A549 (cell line): ENCODE measurements around the gene MCOLN1. TPM values are rescaled to one million over a fixed set of nuclear protein-coding genes. Genes with fewer than 3 reads are reported as not detected.

Experiments
- ATAC-seq, 2 experiments: fragments of 200-7000 bp in 1 of 2; fragments of >200 bp in 1 of 2; cut with Nextera tagmentation in 1 of 2; cut with Tn5 transposase in 1 of 2; 3 replicates each; pipeline versions ENCODE4 v1.8.0 to v1.9.1; 2018 to 2020; ENCODE audit warnings: mild to moderate bottlenecking in 1 of 2, moderate library complexity in 1 of 2
- CTCF ChIA-PET: fragments of 300-600 bp; sonication (Branson Sonifier 250); formaldehyde crosslinking; extraction: SDS; loops from one replicate; lab custom pipeline; 2021; ENCODE audit warnings: antibody characterized with exemption, inconsistent platforms; lab: Yijun Ruan, JAX
- POLR2A ChIA-PET: fragments of 350-600 bp; formaldehyde crosslinking; extraction: SDS; loops from one replicate; lab custom pipeline; 2021; ENCODE audit warnings: antibody characterized with exemption, inconsistent platforms; lab: Yijun Ruan, JAX
- DNase-seq, 2 experiments: peaks; one replicate each; pipeline versions ENCODE4 v3.0.0 to v3.0.0-alpha.2; 2011 to 2016; ENCODE audit warnings: low read depth in 1 of 2, low spot score in 1 of 2
- FAIRE-seq: peaks from 2 replicates; lab custom pipeline; 2011; peaks lifted over from hg19 to GRCh38; lab: Jason Lieb, UNC
- H3K27ac ChIP-seq, 2 experiments: fragments of >200 bp; sonication (Bioruptor Twin); formaldehyde crosslinking; 3 replicates each; pipeline ENCODE4 v1.5.1; 2016 to 2017
- H3K4me1 ChIP-seq: fragments of >200 bp; sonication (Bioruptor Twin); formaldehyde crosslinking; 3 replicates; pipeline ENCODE4 v1.6.1; 2016
- H3K4me2 ChIP-seq: fragments of >200 bp; sonication (Bioruptor Twin); formaldehyde crosslinking; 3 replicates; pipeline ENCODE4 v1.6.1; 2016
- H3K4me3 ChIP-seq: fragments of >200 bp; sonication (Bioruptor Twin); formaldehyde crosslinking; 3 replicates; pipeline ENCODE4 v1.5.1; 2016
- H3K9me3 ChIP-seq: fragments of >200 bp; sonication (Bioruptor Twin); formaldehyde crosslinking; 3 replicates; pipeline ENCODE4 v1.6.1; 2016
- BHLHE40 ChIP-seq: IDR thresholded peaks from 2 replicates; pipeline ENCODE4 v1.6.1; 2012; ENCODE audit warnings: low read depth, low read length, inconsistent platforms
- CBX2 ChIP-seq: fragments of 200-600 bp; sonication (generic); IDR thresholded peaks from 2 replicates; pipeline ENCODE4 v1.6.1; 2016; ENCODE audit warnings: low read depth, mild to moderate bottlenecking, borderline replicate concordance
- CBX8 ChIP-seq: fragments of 200-600 bp; sonication (generic); IDR thresholded peaks from 2 replicates; pipeline ENCODE4 v1.6.1; 2016
- CHD2 ChIP-seq: fragments of 150-350 bp; IDR thresholded peaks from 2 replicates; pipeline ENCODE4 v1.6.1; 2014; ENCODE audit warnings: low read length; ENCODE audit not compliant: partially characterized antibody
- CHD4 ChIP-seq: fragments of 200-600 bp; sonication (generic); IDR thresholded peaks from 2 replicates; pipeline ENCODE4 v1.6.1; 2016; ENCODE audit warnings: antibody characterized with exemption, mild to moderate bottlenecking, borderline replicate concordance
- HDAC2 ChIP-seq: fragments of 200-600 bp; sonication (generic); IDR thresholded peaks from 2 replicates; pipeline ENCODE4 v1.6.1; 2016
- HEYL ChIP-seq: fragments of 250-450 bp; sonication (Bioruptor Pico); IDR thresholded peaks from 2 replicates; pipeline ENCODE4 v1.8.0; 2021; ENCODE audit warnings: mild to moderate bottlenecking, moderate library complexity
- HOXA7 ChIP-seq: fragments of 250-450 bp; sonication (Bioruptor Pico); IDR thresholded peaks from 2 replicates; pipeline ENCODE4 v1.5.0; 2020; ENCODE audit warnings: mild to moderate bottlenecking, moderate library complexity
- JUNB ChIP-seq: fragments of >200 bp; sonication (Bioruptor Twin); formaldehyde crosslinking; IDR thresholded peaks from 2 replicates; pipeline ENCODE4 v1.6.1; 2016
- NPAS2 ChIP-seq: fragments of 250-450 bp; sonication (Bioruptor Pico); IDR thresholded peaks from 2 replicates; pipeline ENCODE4 v1.8.0; 2022; ENCODE audit warnings: mild to moderate bottlenecking, moderate library complexity, borderline replicate concordance
- ZC3H11A ChIP-seq: fragments of 450-650 bp; IDR thresholded peaks from 2 replicates; pipeline ENCODE4 v1.6.1; 2014; ENCODE audit warnings: antibody characterized with exemption, mild to moderate bottlenecking
- ZSCAN20 ChIP-seq: fragments of 250-450 bp; sonication (Bioruptor Pico); IDR thresholded peaks from 2 replicates; pipeline ENCODE4 v1.8.0; 2022; ENCODE audit warnings: mild to moderate bottlenecking, moderate library complexity
- WGBS: methylation state at CpG from one replicate; pipeline ENCODE4 v1.1.6; 2017; ENCODE audit errors: missing lambda C conversion rate; 5-methylcytosine and 5-hydroxymethylcytosine counted together
- polyA plus RNA-seq, 4 experiments: library from polyadenylated mRNA; depleted of rRNA in 3 of 4; stranded (reverse); fragments of >200 nt; fragmentation: RNase III in 1 of 4; extraction: RNeasy Plus Mini Kit Qiagen cat#74134 plus additional on column Dnase treatment in 1 of 4; gene quantifications; 2 replicates in 3 of 4; 3 replicates in 1 of 4; pipeline ENCODE4 v1.2.3, GENCODE V29; 2011 to 2017
- TF ChIP-seq, protein P1 (sequence below): fragments of 450-650 bp; IDR thresholded peaks from 2 replicates; pipeline ENCODE4 v1.6.1; 2014; ENCODE audit warnings: antibody characterized with exemption
- TF ChIP-seq, protein P2 (sequence below): IDR thresholded peaks from 2 replicates; pipeline ENCODE4 v1.6.1; 2012
- TF ChIP-seq, protein P3 (sequence below): IDR thresholded peaks from 2 replicates; pipeline ENCODE4 v1.6.1; 2012; ENCODE audit warnings: low read depth, borderline replicate concordance
- TF ChIP-seq, protein P4 (sequence below): fragments of >200 bp; sonication (Bioruptor Twin); formaldehyde crosslinking; IDR thresholded peaks from 3 replicates; pipeline ENCODE4 v1.6.1; 2016
- TF ChIP-seq, protein P5 (sequence below): fragments of 250-450 bp; sonication (Bioruptor Pico); IDR thresholded peaks from 2 replicates; pipeline ENCODE4 v1.5.0; 2020; ENCODE audit warnings: low read depth, mild to moderate bottlenecking, moderate library complexity
- TF ChIP-seq, protein P6 (sequence below): fragments of 200-600 bp; sonication (generic); IDR thresholded peaks from 2 replicates; pipeline ENCODE4 v1.6.1; 2016; ENCODE audit warnings: antibody characterized with exemption, mild to moderate bottlenecking, moderate library complexity

MCOLN1 gene
- polyA plus RNA-seq, 2 of the 4 experiments (the other 2 are of a cell fraction) = 13.1 to 13.4 TPM

DNA sequence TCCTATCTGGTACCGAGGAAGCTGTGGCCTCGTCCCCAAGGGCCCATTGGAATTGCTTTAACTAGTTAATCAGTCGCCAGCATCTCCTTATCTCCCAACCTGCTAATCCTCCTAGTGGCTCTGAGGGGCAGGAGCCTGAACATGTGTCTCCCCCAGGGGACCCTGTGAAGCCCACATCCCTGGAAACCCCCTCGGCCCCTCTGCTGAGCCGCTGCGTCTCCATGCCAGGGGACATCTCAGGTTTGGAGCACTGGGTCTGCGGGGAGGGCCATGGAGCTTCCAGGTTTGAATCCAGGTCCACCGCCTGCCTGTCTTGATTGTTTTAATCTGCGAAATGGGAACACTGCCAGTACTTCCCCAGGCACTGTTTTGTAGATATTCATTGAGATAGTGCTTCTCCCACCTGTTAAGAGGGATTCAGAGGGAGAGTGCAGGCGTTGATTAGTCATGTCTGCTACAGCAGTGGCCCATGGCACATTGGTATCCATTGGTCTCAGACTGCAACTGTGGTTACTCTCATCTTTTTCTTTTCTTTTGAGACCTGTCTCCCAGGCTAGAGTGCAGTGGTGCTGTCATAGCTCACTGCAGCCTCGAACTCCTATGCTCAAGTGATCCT lies 19.5 kb downstream of the MCOLN1 start (continued):
- TF ChIP-seq, protein P1, sequence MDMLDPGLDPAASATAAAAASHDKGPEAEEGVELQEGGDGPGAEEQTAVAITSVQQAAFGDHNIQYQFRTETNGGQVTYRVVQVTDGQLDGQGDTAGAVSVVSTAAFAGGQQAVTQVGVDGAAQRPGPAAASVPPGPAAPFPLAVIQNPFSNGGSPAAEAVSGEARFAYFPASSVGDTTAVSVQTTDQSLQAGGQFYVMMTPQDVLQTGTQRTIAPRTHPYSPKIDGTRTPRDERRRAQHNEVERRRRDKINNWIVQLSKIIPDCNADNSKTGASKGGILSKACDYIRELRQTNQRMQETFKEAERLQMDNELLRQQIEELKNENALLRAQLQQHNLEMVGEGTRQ = no peak

DNA sequence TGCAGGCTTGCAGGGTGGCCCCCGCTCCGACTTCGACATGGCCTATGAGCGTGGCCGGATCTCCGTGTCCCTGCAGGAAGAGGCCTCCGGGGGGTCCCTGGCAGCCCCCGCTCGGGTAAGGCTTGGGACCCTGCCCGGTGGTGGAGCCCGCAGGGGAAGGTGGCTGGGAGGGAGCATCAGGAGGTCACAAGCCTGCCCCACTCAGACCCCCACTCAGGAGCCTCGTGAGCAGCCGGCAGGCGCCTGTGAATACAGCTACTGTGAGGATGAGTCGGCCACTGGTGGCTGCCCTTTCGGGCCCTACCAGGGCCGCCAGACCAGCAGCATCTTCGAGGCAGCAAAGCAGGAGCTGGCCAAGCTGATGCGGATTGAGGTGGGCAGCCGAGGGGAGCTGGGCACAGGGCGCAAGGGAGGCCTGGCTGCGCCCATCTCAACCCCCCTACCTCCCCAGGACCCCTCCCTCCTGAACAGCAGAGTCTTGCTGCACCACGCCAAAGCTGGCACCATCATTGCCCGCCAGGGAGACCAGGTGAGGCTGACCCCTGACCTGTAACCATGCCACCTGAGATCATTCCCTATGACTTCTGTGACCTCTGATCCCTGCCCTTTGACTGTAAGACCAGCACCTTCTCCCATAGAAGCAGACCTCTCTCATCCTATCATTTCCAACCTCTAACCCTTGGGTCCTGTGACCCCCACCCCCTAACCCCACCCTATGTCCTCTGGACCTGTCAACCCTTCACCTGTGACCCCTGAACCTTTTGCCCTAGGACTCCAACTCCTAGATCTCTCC lies 20.3 kb downstream of the MCOLN1 start:
- Histone ChIP-seq H3K27ac (no peak overlapping the region), H3K9me3 (no peaks in the 10 kb centered on the region)
- 96% methylated on average over 8 of the region's 24 CpGs for WGBS
- no peak for DNase-seq
- TF ChIP-seq, protein P2, sequence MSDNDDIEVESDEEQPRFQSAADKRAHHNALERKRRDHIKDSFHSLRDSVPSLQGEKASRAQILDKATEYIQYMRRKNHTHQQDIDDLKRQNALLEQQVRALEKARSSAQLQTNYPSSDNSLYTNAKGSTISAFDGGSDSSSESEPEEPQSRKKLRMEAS = no peak
- TF ChIP-seq, protein P3, sequence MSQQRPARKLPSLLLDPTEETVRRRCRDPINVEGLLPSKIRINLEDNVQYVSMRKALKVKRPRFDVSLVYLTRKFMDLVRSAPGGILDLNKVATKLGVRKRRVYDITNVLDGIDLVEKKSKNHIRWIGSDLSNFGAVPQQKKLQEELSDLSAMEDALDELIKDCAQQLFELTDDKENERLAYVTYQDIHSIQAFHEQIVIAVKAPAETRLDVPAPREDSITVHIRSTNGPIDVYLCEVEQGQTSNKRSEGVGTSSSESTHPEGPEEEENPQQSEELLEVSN = no peak
- TF ChIP-seq HOXA7 (CRISPR knock-in tag) (no peak), JUNB (no peak), CHD2 (no peak), HDAC2 (no peak)
- TF ChIP-seq, protein P4, sequence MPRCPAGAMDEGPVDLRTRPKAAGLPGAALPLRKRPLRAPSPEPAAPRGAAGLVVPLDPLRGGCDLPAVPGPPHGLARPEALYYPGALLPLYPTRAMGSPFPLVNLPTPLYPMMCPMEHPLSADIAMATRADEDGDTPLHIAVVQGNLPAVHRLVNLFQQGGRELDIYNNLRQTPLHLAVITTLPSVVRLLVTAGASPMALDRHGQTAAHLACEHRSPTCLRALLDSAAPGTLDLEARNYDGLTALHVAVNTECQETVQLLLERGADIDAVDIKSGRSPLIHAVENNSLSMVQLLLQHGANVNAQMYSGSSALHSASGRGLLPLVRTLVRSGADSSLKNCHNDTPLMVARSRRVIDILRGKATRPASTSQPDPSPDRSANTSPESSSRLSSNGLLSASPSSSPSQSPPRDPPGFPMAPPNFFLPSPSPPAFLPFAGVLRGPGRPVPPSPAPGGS = no peak
- TF ChIP-seq, protein P5, sequence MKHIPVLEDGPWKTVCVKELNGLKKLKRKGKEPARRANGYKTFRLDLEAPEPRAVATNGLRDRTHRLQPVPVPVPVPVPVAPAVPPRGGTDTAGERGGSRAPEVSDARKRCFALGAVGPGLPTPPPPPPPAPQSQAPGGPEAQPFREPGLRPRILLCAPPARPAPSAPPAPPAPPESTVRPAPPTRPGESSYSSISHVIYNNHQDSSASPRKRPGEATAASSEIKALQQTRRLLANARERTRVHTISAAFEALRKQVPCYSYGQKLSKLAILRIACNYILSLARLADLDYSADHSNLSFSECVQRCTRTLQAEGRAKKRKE (CRISPR knock-in tag) = no peak
- TF ChIP-seq, all 56 proteins: peak for 0
- FAIRE-seq = no peak
- Histone ChIP-seq H3K4me3 (no peak overlapping the region), H3K4me1 (no peaks in the 10 kb centered on the region), H3K4me2 (no peak overlapping the region)
- CTCF ChIA-PET = no interaction called here
- ATAC-seq = no peak
- POLR2A ChIA-PET = no interaction called here

DNA sequence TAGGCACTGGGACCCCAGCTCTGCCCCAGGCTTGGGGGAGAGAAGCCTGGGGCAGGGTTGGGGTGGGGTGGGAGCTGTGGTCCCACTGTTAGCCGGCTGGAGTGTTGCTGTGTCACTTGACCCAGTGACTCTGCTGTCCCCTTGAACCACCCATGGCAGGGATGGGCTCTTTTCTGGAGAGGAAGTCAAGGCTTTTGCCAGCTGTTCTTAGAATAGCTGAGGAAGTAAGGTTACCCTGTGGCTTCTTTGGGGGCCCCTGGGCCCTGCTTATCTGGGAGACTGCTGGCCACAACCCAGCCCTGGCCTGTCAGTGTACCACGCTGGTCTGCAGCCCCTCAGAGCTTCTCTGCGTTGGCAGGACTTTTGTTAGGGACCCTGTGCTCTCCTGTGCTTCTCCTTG lies 22.2 kb downstream of the MCOLN1 start:
- H3K27ac ChIP-seq = no peak overlapping the region
- ChIA-PET CTCF (interaction anchor here (0.7 to 2.6 kb wide), 3 partner anchors 24 to 988 kb away, joined by 3 to 5 read pairs (median 4); no protein-coding TSS in a partner anchor), POLR2A (no interaction called here)
- no peak for DNase-seq
- ATAC-seq = no peak
- H3K4me2 ChIP-seq = no peak overlapping the region
- no peaks in the 10 kb centered on the region for H3K9me3 ChIP-seq
- TF ChIP-seq HEYL (no peak), ZSCAN20 (CRISPR knock-in tag) (no peak), CBX8 (no peak), NPAS2 (CRISPR knock-in tag) (no peak), BHLHE40 (no peak), ZC3H11A (no peak), CBX2 (no peak), CHD4 (no peak)
- TF ChIP-seq, protein P6, sequence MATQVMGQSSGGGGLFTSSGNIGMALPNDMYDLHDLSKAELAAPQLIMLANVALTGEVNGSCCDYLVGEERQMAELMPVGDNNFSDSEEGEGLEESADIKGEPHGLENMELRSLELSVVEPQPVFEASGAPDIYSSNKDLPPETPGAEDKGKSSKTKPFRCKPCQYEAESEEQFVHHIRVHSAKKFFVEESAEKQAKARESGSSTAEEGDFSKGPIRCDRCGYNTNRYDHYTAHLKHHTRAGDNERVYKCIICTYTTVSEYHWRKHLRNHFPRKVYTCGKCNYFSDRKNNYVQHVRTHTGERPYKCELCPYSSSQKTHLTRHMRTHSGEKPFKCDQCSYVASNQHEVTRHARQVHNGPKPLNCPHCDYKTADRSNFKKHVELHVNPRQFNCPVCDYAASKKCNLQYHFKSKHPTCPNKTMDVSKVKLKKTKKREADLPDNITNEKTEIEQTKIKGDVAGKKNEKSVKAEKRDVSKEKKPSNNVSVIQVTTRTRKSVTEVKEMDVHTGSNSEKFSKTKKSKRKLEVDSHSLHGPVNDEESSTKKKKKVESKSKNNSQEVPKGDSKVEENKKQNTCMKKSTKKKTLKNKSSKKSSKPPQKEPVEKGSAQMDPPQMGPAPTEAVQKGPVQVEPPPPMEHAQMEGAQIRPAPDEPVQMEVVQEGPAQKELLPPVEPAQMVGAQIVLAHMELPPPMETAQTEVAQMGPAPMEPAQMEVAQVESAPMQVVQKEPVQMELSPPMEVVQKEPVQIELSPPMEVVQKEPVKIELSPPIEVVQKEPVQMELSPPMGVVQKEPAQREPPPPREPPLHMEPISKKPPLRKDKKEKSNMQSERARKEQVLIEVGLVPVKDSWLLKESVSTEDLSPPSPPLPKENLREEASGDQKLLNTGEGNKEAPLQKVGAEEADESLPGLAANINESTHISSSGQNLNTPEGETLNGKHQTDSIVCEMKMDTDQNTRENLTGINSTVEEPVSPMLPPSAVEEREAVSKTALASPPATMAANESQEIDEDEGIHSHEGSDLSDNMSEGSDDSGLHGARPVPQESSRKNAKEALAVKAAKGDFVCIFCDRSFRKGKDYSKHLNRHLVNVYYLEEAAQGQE = no peak
- TF ChIP-seq, protein P5 (CRISPR knock-in tag) = no peak
- TF ChIP-seq, all 56 proteins: peak for 0
- Histone ChIP-seq H3K4me1 (no peaks in the 10 kb centered on the region), H3K4me3 (no peak overlapping the region)
- FAIRE-seq = no peak
- 87% methylated on average over 3 of the region's 3 CpGs for WGBS
